Inflammatory macrophage treated with lipopolysaccharide for 1 hour (primary cell): ENCODE data around the gene POLR2C.

Experiments
- DNase-seq, 2 donors: peaks; one replicate each; pipeline ENCODE4 v3.0.0-alpha.2; 2020 to 2022

Gene POLR2C

DNA sequence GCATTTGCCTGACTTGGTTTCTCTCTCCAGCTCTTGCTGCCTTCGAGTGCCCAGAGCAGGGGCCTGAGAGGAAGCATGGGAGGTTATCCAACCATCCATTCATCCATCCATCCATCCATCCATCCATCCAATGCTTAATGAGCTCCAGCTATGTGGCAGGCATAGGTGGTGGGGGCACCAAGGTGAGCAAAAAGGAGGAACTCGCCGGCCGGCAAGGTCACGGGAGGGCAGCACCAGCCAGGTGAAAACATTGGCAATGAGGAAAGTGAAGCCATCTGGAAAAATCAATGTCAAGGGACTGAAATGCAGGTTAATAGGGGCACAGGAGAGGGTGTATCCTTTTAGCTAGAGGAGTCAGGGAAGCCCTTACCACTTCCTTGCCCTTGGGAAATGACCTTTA, 42.0 kb downstream of the POLR2C start:
- DNase-seq = no peak

DNA sequence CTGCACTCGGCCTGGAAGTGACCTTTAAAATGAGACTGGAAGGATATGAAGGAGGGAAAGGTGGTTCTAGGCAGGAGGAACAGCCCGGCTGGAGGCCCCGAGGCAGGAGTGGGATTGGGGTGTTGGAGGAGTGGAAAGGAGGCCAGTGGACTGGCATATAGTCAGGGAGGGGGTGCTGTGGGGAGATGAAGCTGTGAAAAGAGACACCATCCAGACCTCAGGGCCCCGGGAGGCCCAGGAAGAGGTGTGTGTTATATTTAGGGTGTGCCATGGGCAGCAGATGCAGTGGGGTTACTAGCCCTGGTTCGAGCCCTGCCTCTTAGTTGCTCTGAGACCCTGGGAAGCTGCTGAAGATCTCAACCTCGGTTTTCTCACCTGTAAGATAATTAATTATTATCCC, 42.7 kb downstream of the POLR2C start:
- no peak for DNase-seq

DNA sequence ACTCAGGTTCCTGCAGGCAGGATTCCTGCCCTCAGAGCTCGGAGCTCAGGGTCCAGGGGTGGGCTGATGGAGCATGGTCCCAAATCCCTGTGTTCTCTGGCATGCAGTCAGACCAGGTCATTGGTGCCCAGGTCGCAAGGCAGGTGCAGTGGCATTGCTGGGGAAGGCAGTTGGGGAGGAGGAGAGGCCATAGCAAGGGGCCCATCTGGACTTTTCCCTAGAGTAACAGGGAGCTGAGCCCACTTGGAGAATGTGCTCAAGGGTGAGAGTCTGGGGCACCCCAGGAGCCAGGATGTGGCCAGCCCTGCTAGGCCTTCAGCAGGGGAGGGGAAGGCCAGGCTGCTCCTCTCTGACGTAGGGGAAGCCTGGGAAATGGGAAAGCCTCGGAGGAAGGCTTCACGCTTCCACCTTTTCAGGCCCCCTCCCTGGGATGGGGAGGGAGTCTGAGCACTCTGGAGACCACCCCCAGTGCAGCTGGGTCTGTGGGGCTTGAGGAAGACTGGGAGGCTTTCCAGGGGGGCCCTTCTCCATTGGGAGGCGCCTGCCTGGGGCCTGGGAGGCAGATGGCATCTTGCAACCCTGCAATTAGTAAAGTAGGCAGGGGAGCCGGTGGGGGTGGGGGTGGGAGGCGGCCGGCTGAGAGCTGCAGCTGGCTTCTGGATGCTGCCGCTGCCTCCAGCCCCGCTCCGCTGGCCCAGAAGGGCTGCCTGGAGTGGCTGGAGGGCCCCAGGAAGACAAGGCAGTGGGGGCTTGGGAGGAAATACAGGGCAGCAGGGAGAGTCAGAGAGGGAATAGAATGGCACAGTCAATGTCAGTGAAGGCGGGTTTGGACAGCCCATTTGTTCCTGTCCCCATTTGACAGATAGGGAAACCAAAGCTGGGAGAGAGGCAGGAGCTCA, 44.9 kb downstream of the POLR2C start:
- DNase-seq = no peak

DNA sequence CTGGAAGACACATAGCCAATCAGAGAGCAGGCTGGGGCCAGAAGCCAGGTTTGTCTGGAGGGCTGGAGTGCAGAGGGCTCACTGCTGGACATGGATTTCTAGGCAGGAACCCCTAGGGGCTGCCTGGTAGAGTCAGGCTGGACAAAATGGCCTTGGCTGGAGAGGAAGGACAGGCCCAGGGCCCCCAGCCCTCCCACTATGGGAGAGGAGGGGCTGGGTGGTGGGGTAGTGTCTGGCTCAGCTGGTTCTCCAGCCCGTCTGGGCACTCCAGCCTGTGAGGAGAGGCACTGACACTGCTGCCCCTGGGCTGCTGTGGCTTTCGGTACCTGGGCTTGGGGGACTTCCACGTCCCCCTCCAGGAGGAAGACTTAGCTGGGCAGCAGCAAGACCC, 45.6 kb downstream of the POLR2C start:
- no peak for DNase-seq

DNA sequence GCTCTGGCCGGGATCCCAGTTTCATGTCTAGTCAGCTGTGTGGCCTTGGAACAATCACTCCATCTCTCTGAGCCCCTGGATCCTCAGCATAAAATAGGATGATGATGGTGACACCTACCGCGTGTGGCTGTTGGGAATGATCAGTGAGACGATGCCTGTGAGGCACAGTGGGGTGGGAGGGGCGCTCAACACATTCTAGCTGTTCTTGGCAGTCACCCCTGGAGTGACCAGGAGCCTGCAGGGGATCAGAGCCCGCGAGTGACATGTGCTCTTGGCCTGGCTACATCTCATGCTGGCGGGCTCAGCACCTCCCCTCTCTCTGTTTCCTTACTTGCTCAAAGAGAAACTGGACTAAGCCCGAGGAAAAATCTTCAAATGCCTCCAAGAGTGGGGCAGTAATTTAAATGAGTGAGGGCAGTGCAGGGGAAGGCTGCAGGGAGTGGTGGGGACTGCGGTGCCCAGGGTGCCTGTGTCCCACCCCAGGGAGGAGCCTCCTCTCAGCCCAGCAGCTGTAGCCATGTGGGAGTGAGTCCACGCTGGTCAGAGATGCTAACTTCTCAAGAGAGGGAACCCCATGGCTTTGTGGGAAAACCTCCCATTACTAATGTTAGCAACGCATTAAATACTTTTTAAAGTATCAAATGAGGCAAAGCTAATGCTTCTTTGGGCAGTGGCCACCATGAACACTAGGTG, 46.9 kb downstream of the POLR2C start:
- no peak for DNase-seq

DNA sequence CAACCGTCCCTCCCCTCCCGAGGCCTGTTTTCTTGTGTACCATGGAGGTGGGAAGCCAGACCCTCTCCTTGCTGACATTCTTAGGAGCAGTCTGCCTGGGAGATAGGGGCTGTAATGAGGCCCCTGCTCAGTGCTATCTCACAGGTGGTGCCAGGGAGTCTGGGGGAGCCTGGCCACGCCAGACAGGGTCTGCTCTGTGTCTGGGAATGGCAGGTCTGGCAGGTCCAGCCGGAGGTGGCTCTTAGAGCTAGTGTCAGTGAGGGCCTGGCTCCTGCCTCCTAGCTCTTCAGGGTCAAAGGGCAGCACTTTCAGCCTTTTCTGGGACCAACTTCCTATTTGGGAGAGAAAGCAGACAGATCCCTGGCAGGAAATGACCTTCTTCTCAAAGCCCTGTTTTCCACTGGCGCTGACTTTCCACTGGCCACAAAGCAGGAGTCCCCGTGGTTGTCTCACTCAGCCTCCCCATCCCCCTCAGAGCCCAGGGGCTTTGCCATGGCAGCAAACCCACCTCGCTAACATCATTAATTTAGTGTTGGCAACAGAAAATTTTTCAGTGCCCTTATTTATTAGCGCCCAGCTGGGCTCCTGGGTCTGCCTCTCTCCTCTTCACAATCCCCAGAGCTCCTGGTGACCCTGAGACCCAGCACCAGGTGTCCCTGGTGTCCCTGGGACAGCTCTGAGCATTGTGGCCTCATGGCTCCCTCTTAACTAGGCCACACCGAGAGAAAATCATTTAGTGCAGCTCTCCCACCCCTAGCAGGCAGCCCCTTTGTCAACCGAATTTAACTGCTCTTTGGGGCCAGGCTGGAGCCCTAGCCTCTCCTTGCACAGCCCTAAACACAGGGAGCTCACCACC, 47.8 kb downstream of the POLR2C start:
- no peak for DNase-seq

DNA sequence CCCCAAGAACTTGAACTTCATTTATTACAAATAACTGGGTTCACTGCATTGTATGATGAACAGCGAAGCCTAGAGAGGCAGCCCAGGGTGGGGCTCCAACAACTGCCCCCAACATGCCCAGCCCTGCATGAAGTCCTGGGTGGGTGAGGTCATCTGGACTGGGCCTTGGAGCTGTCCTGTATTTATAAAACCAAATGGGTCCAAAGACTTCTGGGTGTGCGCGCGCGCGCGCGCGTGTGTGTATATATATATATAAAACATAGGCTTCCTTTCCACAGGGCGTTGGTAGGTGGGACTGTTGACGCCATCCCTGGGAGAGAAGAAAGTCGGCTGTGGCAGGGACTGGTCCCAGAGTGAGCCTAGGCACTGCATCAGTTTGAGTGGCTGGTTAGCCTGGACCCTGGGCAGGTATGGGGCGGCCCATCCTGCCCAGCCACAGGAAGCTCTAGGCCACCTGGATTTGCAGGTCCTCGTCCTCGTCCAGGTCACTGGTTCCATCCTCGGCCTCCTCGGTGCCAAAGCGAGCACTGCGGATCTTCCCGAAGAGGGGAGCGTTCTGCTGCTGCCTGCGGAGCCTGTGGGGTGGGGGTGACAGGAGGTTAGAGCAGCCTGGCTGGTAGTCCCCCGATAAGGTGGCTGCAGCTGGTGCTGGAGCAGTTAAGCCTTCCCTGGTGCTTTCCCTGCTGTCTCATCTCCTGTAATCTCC, 50.0 kb downstream of the POLR2C start:
- DNase-seq = no peak

DNA sequence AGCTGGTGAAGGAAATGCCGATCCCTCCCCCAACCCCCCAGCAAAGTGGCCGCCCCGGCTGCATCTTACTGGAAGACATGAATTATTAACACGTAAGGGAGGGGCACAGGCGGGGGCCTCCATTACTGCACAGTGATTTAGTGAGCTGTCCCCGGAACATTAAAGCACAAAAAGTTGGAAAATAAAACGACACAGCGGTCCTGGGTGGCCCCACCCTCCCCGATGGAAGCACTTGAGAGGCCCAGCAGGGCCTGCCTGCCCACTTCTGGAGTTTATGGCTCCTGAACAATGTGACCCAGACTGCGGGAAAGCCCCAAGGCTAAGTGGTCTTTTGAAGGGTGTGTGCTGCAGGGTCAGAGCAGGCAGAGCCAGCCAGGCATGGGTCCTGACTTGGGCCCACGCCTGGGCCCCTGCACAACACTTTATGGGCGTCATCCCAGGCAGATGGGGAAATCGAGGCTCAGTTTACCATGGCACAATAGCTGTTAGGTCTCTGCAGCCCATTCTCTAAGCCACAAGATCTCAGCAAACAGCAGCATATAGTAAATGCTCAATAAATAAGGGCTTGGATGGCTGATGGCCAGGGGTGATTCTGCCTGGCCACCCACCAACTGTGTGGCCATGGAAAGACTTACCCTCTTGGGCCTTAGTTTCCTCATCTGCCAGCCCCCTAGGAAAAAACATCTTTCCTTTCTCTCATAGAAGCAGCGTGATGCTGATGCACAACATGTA, 51.1 kb downstream of the POLR2C start:
- DNase-seq = no peak

DNA sequence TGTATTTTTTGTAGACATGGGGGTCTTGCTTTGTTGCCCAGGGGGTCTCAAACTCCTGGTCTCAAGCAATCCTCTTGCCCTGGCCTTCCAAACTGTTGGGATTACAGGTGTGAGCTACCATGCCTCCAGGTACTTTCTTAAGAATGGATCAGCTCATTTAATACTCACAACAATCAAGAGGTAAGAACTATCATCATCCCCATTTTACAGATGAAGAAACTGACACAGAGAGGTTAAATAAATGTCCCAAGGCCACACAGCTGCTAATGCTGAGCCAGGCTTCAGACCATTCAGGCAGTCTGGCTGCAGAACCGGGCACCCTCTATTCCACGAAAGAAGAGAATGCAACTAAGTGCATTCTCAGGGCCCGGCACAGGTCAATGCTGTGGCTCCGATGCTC, 51.9 kb downstream of the POLR2C start:
- DNase-seq = no peak

DNA sequence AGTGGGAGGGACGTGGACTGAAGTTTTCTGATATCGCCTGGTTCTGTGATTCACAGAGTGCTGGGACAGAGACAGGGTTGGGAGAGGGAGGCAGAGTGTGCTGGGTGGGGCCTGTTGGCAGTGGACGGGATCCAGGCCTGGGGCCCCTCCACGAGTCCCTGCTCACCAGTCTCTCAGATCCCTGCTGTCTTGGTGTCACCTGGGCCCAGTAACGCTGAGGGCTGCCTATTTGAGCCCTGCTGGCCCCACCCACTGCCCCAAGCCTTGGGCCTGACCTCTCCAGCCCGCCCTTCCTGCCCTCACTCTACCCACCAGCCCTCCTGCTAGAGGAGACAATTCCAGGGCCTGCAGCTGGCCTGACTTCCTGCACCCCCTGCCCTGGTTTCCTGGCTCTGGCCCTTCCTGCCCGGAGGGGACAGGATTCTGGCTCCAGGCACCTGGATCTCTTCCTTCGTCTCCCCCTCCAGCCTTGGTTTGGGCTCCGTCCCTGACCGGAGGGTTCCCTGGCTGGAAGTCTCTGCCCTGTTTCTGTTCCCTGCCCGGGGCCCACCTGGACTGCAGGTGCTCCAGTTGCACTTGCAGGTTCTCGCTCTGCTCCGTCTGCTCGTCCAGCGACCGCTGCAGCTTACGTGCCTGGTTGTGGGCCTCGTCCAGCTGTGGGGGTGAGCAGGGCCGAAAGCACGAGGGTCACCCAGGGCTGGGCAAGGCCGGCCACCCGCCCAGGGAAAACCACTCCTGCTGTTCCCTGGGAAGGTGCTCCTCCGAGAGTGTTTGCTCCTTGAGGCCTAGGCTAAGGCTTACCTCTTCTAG, 52.5 kb downstream of the POLR2C start:
- no peak for DNase-seq

DNA sequence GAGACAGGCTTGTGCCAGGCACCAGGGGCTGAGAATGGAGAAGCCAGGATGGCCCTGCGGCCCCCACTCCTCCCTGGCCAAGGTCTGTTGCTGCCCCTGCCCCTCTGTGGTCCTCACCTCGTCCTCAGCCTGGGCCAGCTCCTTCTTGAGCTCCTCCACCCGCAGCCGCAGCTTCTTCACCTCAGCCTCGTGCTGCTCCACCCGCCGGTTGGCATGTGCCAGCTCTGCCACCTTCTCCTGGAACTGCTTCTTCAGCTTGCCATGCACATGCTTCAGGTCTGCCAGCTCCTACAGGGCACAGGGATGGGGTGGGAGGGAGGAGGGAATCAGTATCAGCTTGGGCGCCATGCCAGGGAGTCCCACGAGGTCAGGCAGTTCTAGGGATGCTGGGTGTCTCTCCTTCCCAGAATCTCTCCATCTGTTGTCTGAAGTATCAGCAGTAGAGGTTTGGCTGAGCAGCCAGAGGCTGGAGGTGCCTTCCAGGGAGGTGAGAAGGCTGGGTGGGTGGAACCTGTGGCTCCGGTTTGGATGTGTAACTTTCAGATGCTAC, 53.8 kb downstream of the POLR2C start:
- DNase-seq = no peak

DNA sequence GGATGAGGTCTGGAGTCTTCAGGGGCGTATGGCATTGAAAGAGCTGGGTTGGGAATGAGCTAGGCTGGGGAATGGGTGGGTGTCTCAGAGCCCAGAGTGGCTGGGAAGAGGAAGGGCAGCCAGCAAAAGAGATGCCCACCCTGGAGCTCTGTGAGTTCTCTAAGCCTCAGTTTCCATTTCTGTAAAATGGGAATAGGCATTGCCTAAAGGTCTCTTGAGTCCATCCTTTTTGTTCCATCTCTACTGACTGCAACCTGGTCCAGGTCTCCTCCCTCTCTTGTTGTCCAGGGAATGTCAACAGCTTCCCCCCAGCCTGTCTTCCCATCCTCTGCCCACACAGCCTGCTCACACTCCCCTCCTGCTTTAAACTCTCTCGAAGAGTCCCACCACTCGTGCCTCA, 54.3 kb downstream of the POLR2C start:
- no peak for DNase-seq

DNA sequence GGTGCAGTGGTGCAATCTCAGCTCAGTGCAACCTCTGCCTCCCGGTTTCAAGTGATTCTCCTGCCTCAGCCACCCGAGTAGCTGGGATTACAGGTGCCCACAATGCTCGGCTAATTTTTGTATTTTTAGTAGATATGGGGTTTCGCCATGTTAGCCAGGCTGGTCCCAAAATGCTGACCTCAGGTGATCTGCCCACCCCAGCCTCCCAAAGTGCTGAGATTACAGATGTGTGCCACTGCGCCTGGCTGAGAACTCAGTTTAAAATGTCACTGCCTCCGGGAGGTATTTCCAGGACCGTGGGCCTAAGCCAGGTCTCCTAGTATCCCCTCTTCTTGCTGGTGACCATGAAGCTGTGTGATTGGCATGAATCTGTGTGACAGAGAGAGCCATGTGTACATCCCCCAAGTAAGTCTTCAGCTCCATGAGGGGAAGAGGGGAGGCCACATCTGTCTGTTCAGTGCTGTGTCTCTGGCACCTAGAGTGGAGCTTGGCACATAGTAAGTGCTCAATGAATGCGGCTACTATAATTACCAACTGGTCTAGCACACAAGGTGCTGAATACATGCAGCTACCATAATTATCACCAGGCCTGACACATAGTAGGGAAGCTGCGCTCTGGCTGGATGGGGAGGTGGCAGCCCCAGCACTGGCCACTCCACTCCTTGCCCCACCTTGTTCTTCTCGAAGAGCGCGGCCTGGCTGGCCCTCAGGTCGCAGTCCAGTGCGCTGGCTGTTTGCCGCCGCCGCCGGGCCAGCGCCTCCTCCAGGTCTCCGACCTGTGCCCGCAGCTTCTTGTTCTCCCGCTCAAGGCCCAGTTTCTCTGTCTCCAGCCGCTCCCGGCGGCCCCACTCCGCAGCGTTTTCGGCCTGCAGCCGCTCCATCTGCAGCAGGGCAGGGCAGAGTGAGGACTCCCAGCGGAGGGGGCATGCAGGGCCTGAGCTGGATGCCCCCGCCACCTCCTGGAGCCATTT, 55.2 kb downstream of the POLR2C start:
- DNase-seq = no peak

DNA sequence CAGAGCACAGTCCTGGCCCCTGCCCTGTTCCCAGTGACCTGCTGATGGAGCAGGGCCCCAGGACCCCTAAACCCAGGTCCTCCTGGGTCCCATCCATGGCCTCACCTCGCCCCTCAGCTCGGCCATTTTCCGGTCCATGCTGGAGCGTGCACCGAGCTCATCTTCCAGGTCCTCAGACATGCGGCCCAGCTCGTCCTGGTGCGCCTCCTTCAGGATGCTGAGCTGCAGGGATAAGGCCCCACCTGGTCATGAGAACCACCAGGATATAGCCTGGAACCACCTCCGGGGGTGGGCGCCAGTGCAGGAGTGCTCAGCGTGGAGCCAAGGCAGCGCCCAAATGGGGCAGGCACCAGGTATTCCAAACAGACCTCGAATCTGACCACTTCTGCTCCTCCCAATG, 56.0 kb downstream of the POLR2C start:
- DNase-seq = no peak

DNA sequence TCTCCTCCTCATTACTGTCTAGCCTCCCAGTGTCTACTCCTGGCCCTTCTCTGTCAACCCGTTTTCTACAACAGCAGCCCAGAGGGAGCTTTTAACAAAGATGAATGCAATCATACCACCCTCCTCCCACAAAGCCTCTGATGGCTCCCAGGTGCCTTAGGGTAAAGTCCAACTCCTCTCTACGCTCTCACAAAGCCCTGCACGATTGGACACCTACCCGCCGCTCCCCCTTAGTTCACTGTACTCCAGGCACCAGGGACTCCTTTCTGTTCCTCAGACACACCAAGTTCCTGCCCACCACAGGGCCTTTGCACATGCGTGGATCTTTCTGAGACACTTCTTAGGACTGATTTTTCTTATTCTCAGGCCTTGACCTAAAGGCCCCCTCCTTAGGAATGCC, 56.4 kb downstream of the POLR2C start:
- DNase-seq = no peak

DNA sequence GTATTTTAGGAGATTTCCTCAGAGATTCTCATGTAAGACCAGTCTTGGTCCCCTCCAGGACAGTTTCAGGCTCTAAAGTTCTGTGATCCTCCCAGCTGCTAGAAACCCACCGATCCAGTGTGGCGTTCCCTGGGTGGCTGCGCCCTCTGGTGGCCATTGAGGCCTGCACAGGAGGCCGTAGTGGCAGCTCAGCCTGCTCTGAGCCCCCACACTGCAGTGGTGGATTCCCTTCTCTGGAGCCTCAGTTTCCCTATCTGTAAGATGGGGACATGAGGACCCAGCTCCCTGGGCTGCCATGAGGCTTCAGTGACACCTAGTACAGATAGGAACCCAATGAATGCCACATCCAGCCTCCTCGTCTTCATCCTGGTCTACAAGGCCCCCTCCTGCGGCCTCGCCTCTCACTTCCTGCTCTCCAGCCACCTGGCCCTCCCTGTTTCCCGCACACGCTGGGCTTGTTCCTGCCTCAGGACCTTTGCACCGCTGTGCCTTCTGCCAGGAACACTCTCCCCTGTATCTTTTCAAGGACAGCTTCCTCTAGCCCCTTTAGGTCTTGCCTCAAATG, 57.4 kb downstream of the POLR2C start:
- DNase-seq = peak; percentile 32 to 88
